DOHH2 (cell line): ENCODE measurements around the gene EIF3B.
"Not testable (repeated sequence)": the region's sequence is repeated elsewhere in the genome, so short reads cannot be mapped to it uniquely, and the experiment has no call there.

Experiments
- CTCF ChIP-seq: fragments of 200-600 bp; sonication (generic); IDR thresholded peaks from one replicate; pipeline ENCODE4 v1.5.1; 2014; ENCODE audit warnings: antibody characterized with exemption, mild to moderate bottlenecking, low read depth, low read length; ENCODE audit not compliant: poor library complexity, severe bottlenecking
- EZH2phosphoT487 ChIP-seq: fragments of 200-600 bp; sonication (generic); IDR thresholded peaks from 2 replicates; pipeline ENCODE4 v1.6.1; 2017; ENCODE audit warnings: borderline replicate concordance, mild to moderate bottlenecking, antibody characterized with exemption, low read length, moderate library complexity, mixed read lengths

- TF ChIP-seq CTCF, EZH2phosphoT487: not testable (repeated sequence)
Measured at GRCh38 chr7:2378125-2378524, 23.5 kb downstream of the EIF3B start.
